Right kidney (tissue), 1 donor: Measurements from ENCODE around the gene HNRNPUL2.

Experiments
- DNase-seq: peaks from one replicate; pipeline ENCODE4 v3.0.0-alpha.2; 2016

HNRNPUL2 gene

DNA sequence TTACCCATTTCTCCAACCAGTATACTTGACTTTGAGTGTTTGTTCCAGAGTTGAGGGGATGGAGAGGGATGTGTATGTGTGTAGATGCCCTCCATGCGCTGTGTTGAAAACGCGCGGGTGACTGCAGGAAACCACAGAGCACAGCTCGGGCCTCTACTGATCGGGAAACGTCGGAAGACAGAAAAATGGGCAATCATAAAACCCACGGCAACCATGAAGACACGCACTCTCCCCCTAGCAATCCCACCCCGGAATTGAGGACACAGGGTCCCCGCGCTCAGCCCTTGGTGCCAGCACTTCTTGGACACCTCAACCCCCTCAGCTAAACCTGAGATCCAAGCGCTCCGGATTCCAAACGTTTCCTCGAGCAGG lies 56.0 kb downstream of the HNRNPUL2 start:
- no peak for DNase-seq

GRCh38 chr11:62669420-62670161 lies 57.7 kb downstream of the HNRNPUL2 start:
- DNase-seq = no peak

DNA sequence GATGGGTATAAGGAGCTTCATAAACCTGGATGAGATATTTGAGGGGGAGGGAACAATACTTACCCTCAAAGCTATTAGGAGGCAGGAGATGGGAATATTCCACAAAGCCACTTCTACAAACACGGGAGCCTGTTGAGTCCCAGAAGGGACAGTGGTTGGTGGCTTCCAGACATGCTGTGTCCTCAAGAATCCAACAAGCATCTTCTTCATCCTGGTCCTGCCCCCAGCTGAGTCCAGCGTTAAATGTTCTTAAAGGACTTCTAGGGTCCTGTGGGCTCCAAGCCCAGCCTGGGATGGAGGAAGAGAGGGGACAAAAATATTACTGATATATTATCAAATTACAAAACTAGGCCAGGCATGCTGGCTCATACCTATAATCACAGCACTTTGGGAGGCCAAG lies 59.8 kb downstream of the HNRNPUL2 start:
- no peak for DNase-seq

- no peak for DNase-seq
Observed at GRCh38 chr11:62666259-62666926, 60.9 kb downstream of the HNRNPUL2 start.

GRCh38 chr11:62665599-62666258 lies 61.5 kb downstream of the HNRNPUL2 start:
- DNase-seq = no peak

DNA sequence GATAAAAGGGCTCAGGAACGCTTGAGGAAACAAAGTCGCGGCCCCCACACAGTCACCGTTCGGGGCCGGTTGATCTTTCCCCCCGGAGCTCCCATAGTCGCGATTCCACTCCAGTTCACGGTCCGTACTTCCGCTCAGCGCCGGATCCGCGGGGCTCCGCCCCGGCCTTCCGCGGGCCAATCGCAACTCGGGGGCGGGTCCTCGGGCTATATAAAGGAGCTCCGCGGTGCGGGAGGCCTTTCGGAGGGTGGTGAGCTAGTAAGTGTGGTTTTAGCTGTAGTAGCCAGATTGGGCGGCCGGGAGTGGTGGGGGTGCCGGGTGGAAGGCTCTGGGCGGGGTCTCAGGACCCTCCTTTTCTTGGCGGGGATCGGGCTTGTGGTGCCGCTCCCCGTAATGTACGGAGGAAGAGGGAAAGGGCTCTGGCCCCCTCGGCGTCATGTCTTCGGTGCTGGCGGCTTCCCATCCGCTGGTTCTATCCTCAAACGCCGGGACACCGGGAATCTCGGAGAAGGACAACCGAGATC lies 62.1 kb downstream of the HNRNPUL2 start, which contains the start of the genes C11orf98 and CSKMT:
C11orf98 (minus strand) TSS at position 136 of the 524 bp plus-strand sequence; CDS start at position 95, 41 bp downstream.
CSKMT (plus strand) TSS at position 238 of the 524 bp plus-strand sequence. CDS start 568 bp downstream, outside the sequence.
- DNase-seq = peak; percentile 96

DNA sequence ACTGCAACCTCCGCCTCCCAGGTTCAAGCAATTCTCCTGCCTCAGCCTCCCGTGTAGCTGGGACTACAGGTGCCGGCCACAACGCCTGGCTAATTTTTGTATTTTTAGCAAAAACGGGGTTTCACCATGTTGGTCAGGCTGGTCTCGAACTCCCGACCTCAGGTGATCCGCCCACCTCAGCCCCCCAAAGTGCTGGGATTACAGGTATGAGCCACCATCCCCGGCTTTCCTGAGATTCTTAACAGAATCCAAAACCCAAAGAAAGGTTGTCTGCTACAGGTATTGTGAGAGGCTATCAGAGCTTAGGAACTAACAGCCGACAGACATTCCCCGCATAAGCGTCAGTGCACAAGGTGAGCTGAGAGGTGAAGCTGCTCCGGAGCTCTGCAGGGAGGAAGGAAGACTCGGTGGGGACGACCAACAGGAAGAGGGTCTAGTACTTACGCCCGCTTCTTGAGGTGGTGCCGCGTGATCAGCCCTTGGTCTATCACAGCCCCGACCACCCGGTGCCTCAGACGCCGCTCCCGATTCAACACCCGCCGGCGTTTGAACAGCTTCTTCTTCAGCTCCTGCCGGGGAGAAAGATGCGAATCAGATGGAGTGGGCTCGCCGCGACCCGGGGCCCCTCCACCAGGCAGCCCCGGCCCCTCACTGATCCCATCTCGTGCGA lies 62.7 kb downstream of the HNRNPUL2 start:
- no peak for DNase-seq
